ENCODE data around the gene FKBP1C.
"Not testable (repeated sequence)": the region's sequence is repeated elsewhere in the genome, so short reads cannot be mapped to it uniquely, and the experiment has no call there.

The FKBP1C gene

GRCh38 chr6:63211343-63211742 lies at the start of gene FKBP1C:
FKBP1C (plus strand) TSS chr6:63211469.
- not testable (repeated sequence) for DNase-seq (ENCODE audit: low read depth)

DNA sequence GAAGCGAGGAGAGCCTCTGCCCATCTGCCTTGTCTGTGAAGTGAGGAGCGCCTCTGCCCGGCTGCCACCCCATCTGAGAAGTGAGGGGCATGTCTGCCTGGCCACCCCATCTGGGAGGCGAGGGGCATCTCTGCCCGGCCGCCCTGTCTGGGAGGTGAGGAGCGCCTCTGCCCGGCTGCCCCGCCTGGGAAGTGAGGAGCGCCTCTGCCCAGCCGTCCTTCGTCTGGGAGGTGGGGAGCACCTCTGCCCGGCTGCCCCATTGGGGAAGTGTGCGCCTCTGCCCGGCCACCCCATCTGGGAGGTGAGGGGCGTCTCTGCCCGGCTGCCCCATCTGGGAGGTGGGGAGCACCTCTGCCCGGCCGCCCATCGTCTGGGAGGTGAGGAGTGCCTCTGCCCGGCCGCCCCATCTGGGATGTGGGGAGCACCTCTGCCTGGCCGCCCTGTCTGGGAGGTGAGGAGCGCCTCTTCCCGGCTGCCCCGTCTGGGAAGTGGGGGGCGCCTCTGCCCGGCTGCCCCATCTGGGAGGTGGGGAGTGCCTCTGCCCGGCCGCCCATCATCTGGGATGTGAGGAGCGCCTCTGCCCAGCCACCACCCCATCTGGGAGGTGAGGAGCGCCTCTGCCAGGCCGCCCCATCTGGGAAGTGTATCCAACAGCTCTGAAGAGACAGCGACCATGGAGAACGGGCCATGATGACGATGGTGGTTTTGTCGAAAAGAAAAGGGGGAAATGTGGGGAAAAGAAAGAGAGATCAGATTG lies 47.0 kb upstream of the FKBP1C start:
- not testable (repeated sequence) for DNase-seq (ENCODE audit: low read depth)

GRCh38 chr6:63174173-63174572 lies 37.1 kb upstream of the FKBP1C start:
- no peak for DNase-seq (ENCODE audit: low read depth)

DNA sequence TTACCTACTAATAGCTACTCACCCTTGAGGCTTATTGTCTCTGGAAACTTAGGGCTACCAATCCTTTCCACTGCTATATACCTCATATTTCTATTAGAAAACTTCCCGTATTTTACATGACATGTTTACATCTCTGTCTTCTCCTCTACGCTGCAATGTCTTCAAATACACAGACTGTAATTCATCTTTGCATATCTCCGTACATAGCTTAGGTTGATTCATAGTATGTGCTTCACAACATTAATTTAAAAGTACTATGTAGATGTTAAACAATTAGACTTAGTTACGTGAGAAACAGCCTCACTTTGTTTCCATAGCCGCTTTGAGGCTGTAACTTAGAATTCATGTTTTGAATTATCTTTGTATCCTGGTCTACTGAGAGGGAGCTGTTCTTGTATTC lies 35.1 kb upstream of the FKBP1C start:
- DNase-seq (ENCODE audit: low read depth) = no peak

DNA sequence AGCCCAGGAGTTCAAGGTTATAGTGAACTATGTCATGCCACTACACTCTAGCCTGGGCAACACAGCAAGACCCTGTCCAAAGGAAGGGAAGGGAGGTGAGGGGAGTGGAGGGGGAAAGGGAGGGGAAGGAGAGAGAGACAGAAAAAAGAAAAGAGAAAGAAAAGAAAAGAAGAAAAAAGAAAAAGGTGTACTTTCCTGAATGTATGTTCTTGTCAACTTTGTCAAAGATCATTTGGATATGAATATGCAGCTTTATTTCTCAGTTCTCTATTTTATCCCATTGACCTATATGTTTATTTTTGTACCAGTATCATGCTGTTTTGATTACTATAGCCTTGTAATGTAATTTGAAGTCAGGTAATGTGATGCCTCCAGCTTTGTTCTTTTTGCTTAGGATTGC lies 30.9 kb upstream of the FKBP1C start:
- DNase-seq (ENCODE audit: low read depth) = no peak

- DNase-seq (ENCODE audit: low read depth) = no peak
Measured at GRCh38 chr6:63186970-63187369, 24.3 kb upstream of the FKBP1C start.

DNA sequence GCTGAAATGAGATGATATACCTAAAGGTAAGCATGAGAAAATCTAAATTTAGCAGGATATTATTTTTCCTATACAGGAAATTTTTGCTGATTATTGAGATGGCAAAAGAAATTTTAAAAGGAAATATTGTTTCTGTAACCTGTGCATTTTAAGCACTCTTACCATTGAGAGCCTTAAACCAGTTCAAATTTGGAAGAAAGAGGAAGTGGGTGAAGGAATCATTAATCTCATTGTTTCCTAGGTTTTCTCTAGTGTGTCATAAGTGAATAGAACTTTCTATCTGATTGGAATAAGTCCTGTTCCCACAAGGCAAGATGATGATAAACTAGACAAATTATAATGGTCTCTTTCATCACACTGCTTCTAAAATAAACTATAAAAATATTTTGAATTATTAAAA lies 22.4 kb upstream of the FKBP1C start:
- no peak for DNase-seq (ENCODE audit: low read depth)

GRCh38 chr6:63193324-63193723 lies 17.9 kb upstream of the FKBP1C start:
- DNase-seq (ENCODE audit: low read depth) = no peak

DNA sequence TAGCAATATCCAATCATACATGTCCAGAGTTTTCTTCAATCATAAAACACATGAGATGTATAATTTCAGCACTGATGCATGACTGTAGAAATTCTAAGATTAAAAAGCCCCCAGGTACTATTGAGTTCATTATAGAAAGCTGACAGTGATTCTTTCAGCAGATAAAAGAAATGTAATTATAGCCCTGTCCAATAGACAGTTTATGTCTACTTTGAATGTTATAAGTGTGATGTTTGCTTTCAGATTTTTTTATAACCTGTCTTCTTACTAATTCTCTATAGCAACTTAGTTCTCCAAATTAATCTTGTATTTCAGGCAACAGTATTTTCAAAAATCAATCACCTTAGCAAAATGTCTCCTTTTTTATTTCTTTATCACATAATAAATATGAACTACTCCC lies 13.5 kb upstream of the FKBP1C start:
- DNase-seq (ENCODE audit: low read depth) = no peak

GRCh38 chr6:63213325-63213724 lies 2.1 kb downstream of the FKBP1C start:
- DNase-seq (ENCODE audit: low read depth) = no peak

DNA sequence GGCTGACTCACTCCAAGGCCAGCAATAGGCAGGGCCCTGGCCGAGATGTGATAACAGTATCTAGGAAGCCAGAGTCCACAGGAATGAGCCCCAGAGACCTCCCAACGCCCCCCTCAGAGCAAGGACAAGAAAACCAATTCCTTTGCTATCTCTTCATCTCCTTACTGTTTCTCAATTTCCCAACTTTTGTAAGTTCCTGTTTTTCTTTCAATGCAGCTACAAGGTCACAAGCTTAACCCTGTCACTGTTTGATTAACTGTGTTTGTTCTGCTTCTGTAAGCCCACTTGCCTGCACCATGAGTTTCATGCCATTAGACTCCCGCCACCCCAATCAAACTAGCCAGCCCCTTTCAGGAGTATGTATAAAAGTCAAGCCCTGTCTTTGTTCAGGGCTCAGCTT lies 3.5 kb downstream of the FKBP1C start:
- no peak for DNase-seq (ENCODE audit: low read depth)

DNA sequence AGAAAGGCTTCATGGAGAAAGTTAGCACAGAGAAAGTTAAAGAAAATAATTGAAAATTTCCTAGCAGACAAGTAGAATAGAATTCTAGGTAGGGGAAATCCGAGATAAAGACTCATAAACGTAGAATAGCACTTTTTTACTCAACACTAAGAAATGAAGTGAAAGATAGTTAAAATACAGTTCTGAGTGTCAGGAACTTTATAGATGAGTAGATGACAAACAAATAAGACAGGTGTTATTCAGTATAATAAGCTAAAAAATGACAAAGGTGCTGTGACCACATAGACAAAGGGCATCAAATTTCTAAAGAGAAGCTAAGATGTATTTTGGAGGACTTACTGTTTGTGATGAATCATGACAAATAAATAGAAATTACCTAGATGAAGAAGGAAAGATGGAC lies 12.9 kb downstream of the FKBP1C start:
- no peak for DNase-seq (ENCODE audit: low read depth)

GRCh38 chr6:63225987-63226386 lies 14.7 kb downstream of the FKBP1C start:
- DNase-seq (ENCODE audit: low read depth) = not testable (repeated sequence)

- not testable (repeated sequence) for DNase-seq (ENCODE audit: low read depth)
Measured at GRCh38 chr6:63227928-63228894, 16.9 kb downstream of the FKBP1C start.

GRCh38 chr6:63230027-63230426 lies 18.8 kb downstream of the FKBP1C start:
- DNase-seq (ENCODE audit: low read depth) = not testable (repeated sequence)

GRCh38 chr6:63230511-63230910 lies 19.2 kb downstream of the FKBP1C start:
- not testable (repeated sequence) for DNase-seq (ENCODE audit: low read depth)

- no peak for DNase-seq (ENCODE audit: low read depth)
Measured at GRCh38 chr6:63236398-63236817, 25.1 kb downstream of the FKBP1C start.

- no peak for DNase-seq (ENCODE audit: low read depth)
Measured at GRCh38 chr6:63245420-63245819, 34.2 kb downstream of the FKBP1C start.

- DNase-seq (ENCODE audit: low read depth) = no peak
Measured at GRCh38 chr6:63245909-63246308, 34.6 kb downstream of the FKBP1C start.

GRCh38 chr6:63246581-63246980 lies 35.3 kb downstream of the FKBP1C start:
- no peak for DNase-seq (ENCODE audit: low read depth)

DNA sequence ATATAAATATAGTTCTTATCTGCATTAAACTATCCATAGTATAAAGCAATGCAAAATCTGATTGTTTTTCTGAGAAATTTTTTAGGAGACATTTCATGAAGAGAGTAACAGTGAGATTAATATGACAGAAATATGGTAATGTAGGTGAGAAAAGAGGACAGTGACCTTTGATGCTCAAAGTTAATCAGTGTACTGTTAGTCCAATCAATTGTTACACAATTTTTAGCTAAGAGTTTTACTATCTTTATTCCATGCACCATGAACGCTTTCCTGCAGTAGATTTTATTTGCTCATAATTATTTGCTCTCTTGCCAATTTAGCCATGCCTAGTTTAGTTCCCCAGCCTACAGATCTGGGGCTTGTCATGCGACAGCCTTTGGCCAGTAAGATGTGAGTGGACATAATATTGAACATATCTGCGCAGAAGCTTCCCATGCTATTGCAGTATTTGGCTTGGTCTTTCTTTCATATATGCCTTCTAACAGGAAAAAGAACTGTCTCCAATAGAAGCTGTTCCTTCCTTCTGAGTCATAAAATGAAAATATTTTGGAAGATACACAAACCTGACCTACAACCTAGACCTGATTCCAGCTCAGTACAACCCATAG lies 38.7 kb downstream of the FKBP1C start:
- DNase-seq (ENCODE audit: low read depth) = no peak

- DNase-seq (ENCODE audit: low read depth) = no peak
Measured at GRCh38 chr6:63259153-63259552, 47.9 kb downstream of the FKBP1C start.

GRCh38 chr6:63261820-63262219 lies 50.6 kb downstream of the FKBP1C start:
- no peak for DNase-seq (ENCODE audit: low read depth)
